Progenitor cell of endocrine pancreas (in vitro differentiated cells): Measurements from ENCODE around the gene USP31. TPM values are rescaled to one million over a fixed set of nuclear protein-coding genes. Genes with fewer than 3 reads are reported as not detected.
A peak's percentile ranks its signal among the peaks of the same experiment; 100 is the strongest.

ENCODE experiments used
- DNase-seq: peaks from one replicate; pipeline ENCODE4 v3.0.0; 2021; ENCODE audit warnings: low spot score; ENCODE audit not compliant: unreplicated experiment
- H3K27ac Mint-ChIP-seq: 2 replicates; pipeline ENCODE4 v1.8.0; 2021; ENCODE audit warnings: mild to moderate bottlenecking, moderate library complexity, mixed read lengths
- H3K27me3 Mint-ChIP-seq: 2 replicates; pipeline ENCODE4 v1.8.0; 2021; ENCODE audit warnings: mixed read lengths
- H3K36me3 Mint-ChIP-seq: 2 replicates; pipeline ENCODE4 v1.8.0; 2022; ENCODE audit warnings: mixed read lengths; ENCODE audit not compliant: insufficient read depth
- H3K4me1 Mint-ChIP-seq: 2 replicates; pipeline ENCODE4 v1.8.0; 2021; ENCODE audit warnings: low read depth, mixed read lengths
- H3K4me3 Mint-ChIP-seq: 2 replicates; pipeline ENCODE4 v1.8.0; 2021; ENCODE audit warnings: low read depth, mild to moderate bottlenecking, moderate library complexity, mixed read lengths
- H3K9me3 Mint-ChIP-seq: 2 replicates; pipeline ENCODE4 v1.8.0; 2021; ENCODE audit warnings: low read depth, mixed read lengths
- total RNA-seq: library from RNA; stranded (reverse); gene quantifications from 2 replicates; pipeline ENCODE4 v1.2.1, GENCODE V29; 2021
- TF ChIP-seq, protein P1 (sequence below): fragments of 200-600 bp; sonication (generic); IDR thresholded peaks from one replicate; pipeline ENCODE4 v1.5.0; 2021; ENCODE audit warnings: antibody characterized with exemption, mild to moderate bottlenecking; ENCODE audit not compliant: unreplicated experiment

The USP31 gene
- total RNA-seq, 1 donor from 2014 or later: 10.5 TPM

DNA sequence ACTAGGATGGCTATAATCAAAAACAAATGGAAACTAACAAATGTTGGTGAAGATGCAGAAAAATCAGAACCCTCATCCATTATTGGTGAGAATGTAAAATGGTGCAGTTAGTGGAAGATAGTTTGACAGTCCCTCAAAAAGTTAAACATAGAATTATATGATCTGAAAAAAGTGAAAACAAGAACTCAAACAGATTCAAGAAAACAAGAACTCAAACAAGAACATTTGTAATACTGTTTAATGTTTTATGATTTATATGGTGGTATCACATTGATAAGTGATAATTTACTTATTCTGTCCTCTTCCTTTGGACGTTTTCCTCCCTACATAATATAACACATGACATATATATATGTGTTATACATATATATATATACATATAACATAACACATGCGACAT lies 12.0 kb downstream of the USP31 start:
- Mint-ChIP-seq H3K4me1 (peaks cover 7% of the 10 kb centered on the region), H3K27me3 (no peaks in the 10 kb centered on the region), H3K36me3 (peaks cover 2% of the 10 kb centered on the region), H3K27ac (no peak overlapping the region), H3K9me3 (peaks cover 8% of the 10 kb centered on the region), H3K4me3 (no peak overlapping the region)
- DNase-seq: no peak
- TF ChIP-seq, protein P1, sequence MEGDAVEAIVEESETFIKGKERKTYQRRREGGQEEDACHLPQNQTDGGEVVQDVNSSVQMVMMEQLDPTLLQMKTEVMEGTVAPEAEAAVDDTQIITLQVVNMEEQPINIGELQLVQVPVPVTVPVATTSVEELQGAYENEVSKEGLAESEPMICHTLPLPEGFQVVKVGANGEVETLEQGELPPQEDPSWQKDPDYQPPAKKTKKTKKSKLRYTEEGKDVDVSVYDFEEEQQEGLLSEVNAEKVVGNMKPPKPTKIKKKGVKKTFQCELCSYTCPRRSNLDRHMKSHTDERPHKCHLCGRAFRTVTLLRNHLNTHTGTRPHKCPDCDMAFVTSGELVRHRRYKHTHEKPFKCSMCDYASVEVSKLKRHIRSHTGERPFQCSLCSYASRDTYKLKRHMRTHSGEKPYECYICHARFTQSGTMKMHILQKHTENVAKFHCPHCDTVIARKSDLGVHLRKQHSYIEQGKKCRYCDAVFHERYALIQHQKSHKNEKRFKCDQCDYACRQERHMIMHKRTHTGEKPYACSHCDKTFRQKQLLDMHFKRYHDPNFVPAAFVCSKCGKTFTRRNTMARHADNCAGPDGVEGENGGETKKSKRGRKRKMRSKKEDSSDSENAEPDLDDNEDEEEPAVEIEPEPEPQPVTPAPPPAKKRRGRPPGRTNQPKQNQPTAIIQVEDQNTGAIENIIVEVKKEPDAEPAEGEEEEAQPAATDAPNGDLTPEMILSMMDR: no peak

- Mint-ChIP-seq H3K4me1 (peaks cover 13% of the 10 kb centered on the region), H3K27me3 (no peaks in the 10 kb centered on the region), H3K36me3 (peaks cover 2% of the 10 kb centered on the region), H3K4me3 (no peak overlapping the region), H3K27ac (no peak overlapping the region), H3K9me3 (peaks cover 8% of the 10 kb centered on the region)
- TF ChIP-seq, protein P1: no peak
- no peak for DNase-seq
Observed at GRCh38 chr16:23134274-23134673, 15.0 kb downstream of the USP31 start.

DNA sequence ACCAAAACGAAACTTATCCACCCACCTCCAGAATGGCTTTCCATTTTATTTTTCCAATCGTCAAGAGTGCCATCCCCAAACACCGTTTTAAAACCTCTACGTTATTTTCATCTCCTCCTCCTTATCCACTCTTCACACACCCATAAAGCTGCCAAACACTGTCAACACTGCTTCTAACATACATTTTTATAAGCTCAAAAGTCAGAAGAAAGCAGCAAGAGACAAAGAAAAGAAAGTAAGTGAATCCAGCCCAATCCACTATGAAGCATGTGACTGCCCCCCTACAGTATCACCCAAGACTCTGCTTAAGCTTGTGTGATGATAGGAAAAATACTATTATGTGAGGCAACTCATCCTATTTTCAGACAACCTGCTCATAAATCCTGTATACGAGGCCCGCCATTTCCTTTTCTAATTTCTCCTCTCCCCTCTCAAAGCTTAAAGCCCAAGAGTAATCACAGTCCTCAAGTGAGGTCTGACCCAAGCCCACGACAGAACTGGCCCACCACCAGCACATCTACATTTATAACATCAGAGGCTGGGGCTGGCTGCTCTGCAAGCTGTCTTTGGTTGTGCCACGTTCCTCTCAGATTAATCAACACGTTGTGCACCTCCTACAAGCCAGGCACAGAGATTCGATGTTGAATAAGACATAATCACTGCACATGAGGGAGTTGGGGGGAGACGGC lies 16.3 kb downstream of the USP31 start:
- H3K9me3 Mint-ChIP-seq: peaks cover 8% of the 10 kb centered on the region
- no peaks in the 10 kb centered on the region for H3K27me3 Mint-ChIP-seq
- H3K4me3 Mint-ChIP-seq: no peak overlapping the region
- no peak overlapping the region for H3K27ac Mint-ChIP-seq
- H3K4me1 Mint-ChIP-seq: peaks cover 13% of the 10 kb centered on the region
- H3K36me3 Mint-ChIP-seq: peaks cover 2% of the 10 kb centered on the region
- no peak for DNase-seq
- TF ChIP-seq, protein P1: no peak

DNA sequence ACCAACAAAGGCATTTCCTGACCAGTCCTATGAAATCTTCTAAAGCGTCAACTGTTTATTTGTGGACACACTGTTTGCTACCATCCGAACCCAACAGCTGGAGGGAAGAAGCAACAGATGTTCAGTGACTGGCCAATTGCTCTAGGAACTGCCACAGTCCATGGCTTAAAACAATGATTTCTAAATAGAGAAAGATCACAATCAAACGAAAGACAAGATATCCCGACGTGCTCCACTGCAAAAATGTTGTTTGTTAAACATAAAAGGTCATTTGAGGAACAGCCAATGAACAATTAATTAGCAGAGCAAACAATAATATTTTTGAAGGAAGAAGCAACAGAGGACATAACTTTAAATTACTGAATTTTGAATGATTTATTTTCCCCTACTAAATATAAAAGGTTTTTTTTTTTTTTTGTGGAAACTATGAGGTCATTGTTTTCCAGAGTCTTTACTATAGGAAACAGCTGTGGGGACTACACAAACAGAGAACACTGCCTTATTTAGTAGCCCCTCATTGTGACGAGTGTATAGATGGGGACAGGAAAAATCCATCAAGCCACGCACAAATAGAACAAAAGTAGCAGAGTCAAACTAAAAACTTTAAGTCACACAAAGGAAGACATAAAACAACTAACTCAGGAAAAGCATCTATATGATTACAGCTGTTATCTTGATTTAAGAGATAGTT lies 17.2 kb downstream of the USP31 start:
- no peak overlapping the region for H3K4me3 Mint-ChIP-seq
- no peak for DNase-seq
- H3K27ac Mint-ChIP-seq: peak overlapping the region; percentile 67
- peaks cover 2% of the 10 kb centered on the region for H3K36me3 Mint-ChIP-seq
- TF ChIP-seq, protein P1: no peak
- H3K4me1 Mint-ChIP-seq: peaks cover 13% of the 10 kb centered on the region
- H3K9me3 Mint-ChIP-seq: peaks cover 8% of the 10 kb centered on the region
- H3K27me3 Mint-ChIP-seq: no peaks in the 10 kb centered on the region

DNA sequence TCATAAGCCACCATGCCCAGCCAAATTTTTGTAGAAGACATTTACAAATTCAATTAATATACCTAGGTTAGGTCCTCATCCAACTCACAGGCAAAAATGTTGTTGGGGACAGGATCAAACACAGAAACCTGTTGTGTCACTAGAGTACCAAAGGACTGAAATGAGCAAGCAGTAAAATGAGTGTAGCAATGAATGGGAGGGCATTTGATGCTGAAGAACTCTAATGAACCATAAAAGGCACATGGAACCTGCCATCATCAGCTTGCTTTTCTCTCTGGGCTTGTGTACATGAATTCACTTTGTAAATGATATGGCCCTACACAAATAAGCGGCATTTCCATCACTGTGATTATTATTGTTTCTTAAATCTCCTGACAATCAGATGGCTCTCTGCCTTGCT lies 17.8 kb downstream of the USP31 start:
- Mint-ChIP-seq H3K9me3 (peaks cover 8% of the 10 kb centered on the region), H3K4me3 (no peak overlapping the region), H3K27ac (no peak overlapping the region), H3K4me1 (peaks cover 13% of the 10 kb centered on the region), H3K36me3 (peaks cover 2% of the 10 kb centered on the region), H3K27me3 (no peaks in the 10 kb centered on the region)
- TF ChIP-seq, protein P1: no peak
- no peak for DNase-seq
